Fibroblast of skin of scalp (primary cell): ENCODE measurements around the gene YIF1A.
"Not testable (repeated sequence)": the region's sequence is repeated elsewhere in the genome, so short reads cannot be mapped to it uniquely, and the experiment has no call there.

Experiments used
- DNase-seq: peaks from one replicate; pipeline ENCODE4 v3.0.0-alpha.2; 2013

YIF1A gene

GRCh38 chr11:66285250-66285947 lies 3.5 kb downstream of the YIF1A start:
- DNase-seq: no peak

- no peak for DNase-seq
Observed at GRCh38 chr11:66284526-66285078, 4.3 kb downstream of the YIF1A start.

GRCh38 chr11:66283461-66284105 lies 5.4 kb downstream of the YIF1A start:
- no peak for DNase-seq

- DNase-seq: peak; percentile 94
Observed at GRCh38 chr11:66282468-66283455, 6.2 kb downstream of the YIF1A start.

- DNase-seq: no peak
Observed at GRCh38 chr11:66281776-66282467, 7.0 kb downstream of the YIF1A start.

- peak; percentile 21 for DNase-seq
Observed at GRCh38 chr11:66281001-66281400, 7.9 kb downstream of the YIF1A start.

- DNase-seq: peak; percentile 17
Observed at GRCh38 chr11:66280428-66280827, 8.5 kb downstream of the YIF1A start.

- DNase-seq: no peak
Observed at GRCh38 chr11:66279092-66279734, 9.7 kb downstream of the YIF1A start.

GRCh38 chr11:66278363-66279091 lies 10.4 kb downstream of the YIF1A start:
- DNase-seq: peak; percentile 29

GRCh38 chr11:66277471-66278362 lies 11.2 kb downstream of the YIF1A start, which contains the start of gene CNIH2:
Gene CNIH2 (plus strand): TSS chr11:66278175. CDS start chr11:66278457, 282 bp downstream.
- peak; percentile 28 for DNase-seq

GRCh38 chr11:66277064-66277463 lies 11.9 kb downstream of the YIF1A start:
- not testable (repeated sequence) for DNase-seq

- not testable (repeated sequence) for DNase-seq
Observed at GRCh38 chr11:66276619-66277018, 12.3 kb downstream of the YIF1A start.

- DNase-seq: no peak
Observed at GRCh38 chr11:66275984-66276612, 12.8 kb downstream of the YIF1A start.

- no peak for DNase-seq
Observed at GRCh38 chr11:66275396-66275795, 13.5 kb downstream of the YIF1A start.

- DNase-seq: no peak
Observed at GRCh38 chr11:66274219-66274618, 14.7 kb downstream of the YIF1A start.

- DNase-seq: no peak
Observed at GRCh38 chr11:66272596-66272995, 16.3 kb downstream of the YIF1A start.

GRCh38 chr11:66271816-66272215 lies 17.1 kb downstream of the YIF1A start:
- no peak for DNase-seq

- peak; percentile 67 for DNase-seq
Observed at GRCh38 chr11:66268952-66269905, 19.7 kb downstream of the YIF1A start.
